NCI-H2171 treated with DMSO at 0.1 percent for 48 hours (cell line): ENCODE measurements around the gene FAM50B.
"Not testable (repeated sequence)": the region's sequence is repeated elsewhere in the genome, so short reads cannot be mapped to it uniquely, and the experiment has no call there.

ENCODE experiments used
- DNase-seq: peaks from one replicate; lab custom pipeline; 2025; lab: John Stamatoyannopoulos, UW

FAM50B gene

DNA sequence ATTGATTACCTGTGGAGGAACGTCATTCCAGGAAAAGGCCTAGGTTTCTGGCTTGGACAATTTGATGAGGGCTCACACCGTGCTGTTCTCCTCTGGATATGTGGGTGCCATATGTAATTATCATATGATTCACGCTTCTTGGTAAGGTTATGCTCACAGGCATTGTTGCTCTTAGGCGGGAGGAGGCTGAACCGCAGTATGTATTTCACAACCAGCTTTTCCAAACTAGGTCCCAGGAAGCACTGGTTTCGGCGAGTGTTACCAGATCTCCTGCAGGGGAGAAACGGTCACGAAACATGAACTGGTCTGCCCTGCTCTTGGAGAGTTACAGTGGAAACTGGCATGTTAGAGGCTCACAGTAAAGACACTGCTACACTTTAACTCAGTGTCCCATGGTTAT lies 793 bp upstream of the FAM50B start:
- DNase-seq: no peak

DNA sequence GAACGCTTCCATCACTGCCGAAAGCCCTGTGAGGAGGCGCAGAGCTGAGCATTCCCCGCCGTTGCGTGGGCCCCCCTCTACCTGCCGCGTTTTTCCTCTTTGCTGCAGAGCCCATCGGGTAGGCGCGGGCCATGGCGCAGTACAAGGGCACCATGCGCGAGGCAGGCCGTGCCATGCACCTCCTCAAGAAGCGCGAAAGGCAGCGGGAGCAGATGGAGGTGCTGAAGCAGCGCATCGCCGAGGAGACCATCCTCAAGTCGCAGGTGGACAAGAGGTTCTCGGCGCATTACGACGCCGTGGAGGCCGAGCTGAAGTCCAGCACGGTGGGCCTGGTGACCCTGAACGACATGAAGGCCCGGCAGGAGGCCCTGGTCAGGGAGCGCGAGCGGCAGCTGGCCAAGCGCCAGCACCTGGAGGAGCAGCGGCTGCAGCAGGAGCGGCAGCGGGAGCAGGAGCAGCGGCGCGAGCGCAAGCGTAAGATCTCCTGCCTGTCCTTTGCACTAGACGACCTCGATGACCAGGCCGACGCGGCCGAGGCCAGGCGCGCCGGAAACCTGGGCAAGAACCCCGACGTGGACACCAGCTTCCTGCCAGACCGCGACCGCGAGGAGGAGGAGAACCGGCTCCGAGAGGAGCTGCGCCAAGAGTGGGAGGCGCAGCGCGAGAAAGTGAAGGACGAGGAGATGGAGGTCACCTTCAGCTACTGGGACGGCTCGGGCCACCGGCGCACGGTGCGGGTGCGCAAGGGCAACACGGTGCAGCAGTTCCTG lies 693 bp downstream of the FAM50B start:
- peak; percentile 44 for DNase-seq

DNA sequence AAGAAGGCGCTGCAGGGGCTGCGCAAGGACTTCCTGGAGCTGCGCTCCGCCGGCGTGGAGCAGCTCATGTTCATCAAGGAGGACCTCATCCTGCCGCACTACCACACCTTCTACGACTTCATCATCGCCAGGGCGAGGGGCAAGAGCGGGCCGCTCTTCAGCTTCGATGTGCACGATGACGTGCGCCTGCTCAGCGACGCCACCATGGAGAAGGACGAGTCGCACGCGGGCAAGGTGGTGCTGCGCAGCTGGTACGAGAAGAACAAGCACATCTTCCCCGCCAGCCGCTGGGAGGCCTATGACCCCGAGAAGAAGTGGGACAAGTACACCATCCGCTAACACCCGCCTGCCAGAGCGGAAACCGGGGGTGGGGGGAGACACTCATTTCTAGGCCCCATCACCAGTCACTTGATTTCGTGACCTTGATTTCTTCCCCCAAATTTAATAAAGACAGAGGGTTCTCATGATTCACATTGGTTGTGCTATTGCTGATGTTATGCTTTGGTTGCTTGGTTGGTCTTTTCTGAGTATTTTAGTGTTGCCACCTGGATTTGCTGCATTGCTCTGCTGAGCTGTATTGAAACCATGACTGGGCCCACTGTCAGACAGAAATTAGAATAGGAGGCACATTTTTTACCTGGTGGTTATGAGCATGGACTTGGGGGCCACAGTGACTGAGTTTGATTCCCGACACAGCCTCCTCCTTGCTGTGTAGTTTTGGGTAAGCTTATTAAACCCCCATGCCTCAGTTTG lies 1.5 kb downstream of the FAM50B start:
- no peak for DNase-seq

DNA sequence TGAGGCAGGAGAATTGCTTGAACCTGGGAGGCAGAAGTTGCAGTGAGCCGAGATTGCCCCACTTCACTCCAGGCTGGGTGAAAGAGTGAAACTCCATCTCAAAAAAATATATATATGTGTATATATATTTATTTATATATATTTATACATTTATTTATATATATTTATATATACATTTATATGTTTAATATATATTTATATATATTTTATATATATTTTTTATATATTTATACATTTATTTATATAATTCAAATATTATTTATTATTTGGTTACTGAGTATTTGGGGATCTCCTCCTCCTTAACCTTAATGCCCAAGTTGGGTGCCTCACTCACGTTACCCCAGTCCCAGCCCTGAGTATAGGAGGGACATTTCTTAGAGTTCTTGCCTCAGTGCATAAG lies 2.7 kb downstream of the FAM50B start:
- no peak for DNase-seq

DNA sequence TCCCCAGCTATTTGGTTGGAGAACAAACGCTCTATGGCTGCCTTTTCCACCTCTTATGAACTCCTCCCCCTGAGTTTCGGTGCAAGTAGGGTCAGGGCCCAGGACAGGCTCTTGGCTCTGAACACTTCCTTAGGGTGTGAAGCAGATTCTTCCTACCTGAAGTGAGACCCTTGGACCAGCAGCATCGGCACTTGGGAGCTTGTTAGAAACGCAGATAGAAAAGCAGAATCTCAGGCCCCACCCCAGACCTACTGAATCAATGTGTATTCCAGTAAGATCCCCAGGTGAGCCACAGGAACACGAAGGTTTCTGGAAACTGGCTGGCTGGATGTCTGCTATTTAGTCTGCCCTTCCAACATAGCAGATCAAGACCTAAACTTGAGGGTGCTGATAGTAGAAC lies 3.2 kb downstream of the FAM50B start:
- no peak for DNase-seq

DNA sequence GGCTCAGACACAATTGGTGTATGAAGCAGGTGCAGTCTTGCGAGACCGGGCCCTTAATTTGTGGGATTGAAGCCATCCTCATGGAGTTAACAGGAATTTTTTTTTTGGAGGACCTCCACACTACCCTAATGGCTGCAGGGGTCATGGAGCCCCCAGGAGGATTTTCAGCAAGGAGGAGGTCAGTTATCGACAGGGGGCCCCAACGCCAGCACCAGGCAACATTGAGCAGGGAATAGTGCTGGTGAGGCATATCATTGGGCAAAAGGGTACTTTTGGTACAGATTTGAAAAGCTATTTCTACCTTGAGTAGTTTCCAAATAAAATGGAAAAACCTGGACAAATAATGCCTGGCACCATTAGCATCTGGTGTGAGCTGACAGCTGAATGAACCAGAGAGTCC lies 6.7 kb downstream of the FAM50B start:
- DNase-seq: no peak

DNA sequence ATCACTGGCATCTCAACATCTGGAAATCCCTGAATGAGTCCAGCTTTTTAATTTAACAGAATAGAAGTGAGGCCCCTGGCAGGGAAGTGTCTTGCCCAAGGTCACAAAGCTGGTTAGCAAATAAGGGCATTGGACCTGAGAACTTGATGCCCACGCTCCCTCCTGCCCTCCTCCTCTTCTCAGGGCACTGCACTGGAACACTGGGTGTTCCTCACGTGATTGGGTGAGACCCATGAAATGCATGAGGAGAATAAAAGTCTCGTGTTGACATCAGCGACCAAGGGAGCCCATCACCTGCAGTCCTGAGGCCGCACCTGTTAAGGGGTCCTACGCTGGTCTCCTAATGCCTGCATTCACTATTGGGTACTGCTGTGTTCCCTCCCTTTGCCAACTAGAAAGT lies 7.4 kb downstream of the FAM50B start:
- no peak for DNase-seq

DNA sequence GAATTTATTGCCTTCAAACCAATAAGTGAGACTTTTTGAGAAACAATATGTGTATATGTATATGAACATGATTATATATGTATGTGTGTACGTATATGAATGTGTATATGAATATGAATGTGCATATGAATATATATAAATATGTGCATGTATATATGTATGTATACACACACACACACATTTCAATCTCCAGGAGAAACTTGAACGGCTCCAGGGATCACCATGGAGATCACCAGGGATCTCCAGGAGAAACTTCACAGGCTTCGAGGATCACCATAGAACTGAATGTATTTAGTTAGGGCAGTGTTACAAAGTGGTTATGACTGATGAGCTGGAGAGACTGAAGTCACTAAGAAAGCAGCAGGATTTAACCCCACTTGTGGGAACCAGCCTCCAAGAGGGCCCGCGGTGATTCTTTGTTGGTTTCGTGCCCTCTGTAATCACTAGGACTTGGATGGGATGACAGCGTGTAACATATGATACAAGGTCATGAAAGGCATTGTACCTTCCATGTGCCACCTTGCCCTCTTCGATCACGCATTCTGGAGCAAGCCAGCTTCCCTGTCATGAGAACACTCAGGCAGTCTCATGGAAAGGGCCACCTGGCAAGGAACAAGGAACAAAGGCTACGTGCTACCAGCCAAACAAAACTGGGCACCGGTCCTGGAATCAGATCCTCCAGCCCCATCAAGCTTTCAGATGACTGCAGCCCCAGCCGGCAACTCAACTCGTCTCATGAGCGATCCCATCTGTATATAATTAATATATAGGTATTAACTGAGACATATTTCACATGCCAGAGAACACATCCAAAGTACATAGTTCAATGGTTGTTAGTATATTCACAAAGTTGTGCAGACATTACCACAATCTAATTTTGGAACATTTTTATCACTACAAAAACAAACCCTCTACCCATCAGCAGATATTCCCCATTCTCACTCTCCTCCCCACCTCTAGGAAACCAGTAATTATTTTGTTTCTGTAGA lies 8.6 kb downstream of the FAM50B start:
- no peak for DNase-seq

DNA sequence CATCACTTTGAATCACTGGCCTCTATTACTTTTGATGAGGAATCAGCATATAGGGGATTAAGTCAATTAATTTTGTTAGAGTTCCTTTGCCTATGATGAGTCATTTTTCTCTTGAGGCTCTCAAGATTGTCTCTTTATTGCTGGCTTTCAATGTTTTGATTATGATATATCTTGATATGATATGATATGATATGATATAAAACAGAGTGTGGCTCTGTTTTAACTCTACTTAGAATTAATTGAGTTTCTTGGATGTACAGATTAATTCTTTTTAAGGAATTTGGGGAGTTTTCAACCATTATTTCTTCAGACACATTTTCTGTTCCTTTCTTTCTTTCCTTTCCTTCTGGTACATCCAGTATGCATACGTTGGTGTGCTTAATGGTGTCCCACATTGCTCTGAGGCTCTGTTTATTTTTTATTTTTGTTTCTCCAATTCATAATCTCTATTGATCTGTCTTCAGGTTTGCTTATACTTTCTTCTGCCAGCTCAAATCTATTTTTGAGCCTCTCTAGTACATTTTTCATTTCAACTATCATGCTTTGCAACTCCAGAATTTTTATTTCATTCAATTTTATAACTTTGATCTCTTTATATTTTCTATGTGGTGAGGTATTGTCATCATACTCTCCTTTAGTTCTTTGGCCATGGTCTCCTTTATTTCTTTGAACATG lies 10.8 kb downstream of the FAM50B start:
- DNase-seq: no peak

DNA sequence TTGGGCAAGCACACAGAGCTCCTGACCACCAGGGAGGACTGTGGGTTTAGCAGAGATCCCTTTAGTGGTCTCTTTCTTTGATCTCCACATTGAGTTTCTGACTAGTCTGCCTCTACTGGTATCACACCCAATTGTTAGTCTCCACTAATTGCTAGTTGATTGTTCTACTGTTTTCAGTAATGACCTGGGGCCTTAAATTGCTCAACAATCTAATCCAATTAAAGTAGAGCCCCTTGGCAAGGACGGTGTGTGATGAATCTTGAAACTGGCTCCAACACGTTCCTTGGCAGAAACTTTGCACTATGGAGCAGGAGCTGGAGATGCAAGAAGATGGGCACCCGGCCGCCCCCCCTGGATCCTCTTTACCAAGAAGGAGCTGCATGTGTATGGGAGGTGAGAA lies 12.3 kb downstream of the FAM50B start:
- DNase-seq: no peak

DNA sequence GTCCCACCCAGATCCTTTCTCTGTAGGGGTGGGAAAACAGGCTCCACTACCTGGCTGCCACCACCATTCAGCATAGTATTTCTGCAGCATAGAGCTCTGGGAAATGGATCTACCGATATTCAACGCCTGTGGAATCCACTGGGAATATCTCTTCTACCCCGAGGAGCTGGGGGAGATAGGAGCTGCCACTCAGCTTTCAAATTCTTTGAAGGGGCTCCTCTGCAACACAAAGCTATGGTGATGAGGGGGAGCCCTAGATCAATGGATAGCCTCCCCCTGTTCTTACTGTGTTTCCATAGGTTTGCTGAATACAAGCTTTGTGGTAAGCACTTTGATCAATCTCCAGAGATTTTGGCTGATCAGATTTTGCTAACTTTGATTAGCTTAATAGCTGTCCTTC lies 12.9 kb downstream of the FAM50B start:
- no peak for DNase-seq

DNA sequence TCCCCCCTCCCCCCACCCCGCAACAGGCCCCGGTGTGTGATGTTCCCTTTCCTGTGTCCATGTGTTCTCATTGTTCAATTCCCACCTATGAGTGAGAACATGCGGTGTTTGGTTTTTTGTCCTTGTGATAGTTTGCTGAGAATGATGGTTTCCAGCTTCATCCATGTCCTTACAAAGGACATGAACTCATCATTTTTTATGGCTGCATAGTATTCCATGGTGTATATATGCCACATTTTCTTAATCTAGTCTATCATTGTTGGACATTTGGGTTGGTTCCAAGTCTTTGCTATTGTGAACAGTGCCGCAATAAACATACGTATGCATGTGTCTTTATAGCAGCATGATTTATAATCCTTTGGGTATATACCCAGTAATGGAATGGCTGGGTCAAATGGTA lies 14.1 kb downstream of the FAM50B start:
- DNase-seq: not testable (repeated sequence)

DNA sequence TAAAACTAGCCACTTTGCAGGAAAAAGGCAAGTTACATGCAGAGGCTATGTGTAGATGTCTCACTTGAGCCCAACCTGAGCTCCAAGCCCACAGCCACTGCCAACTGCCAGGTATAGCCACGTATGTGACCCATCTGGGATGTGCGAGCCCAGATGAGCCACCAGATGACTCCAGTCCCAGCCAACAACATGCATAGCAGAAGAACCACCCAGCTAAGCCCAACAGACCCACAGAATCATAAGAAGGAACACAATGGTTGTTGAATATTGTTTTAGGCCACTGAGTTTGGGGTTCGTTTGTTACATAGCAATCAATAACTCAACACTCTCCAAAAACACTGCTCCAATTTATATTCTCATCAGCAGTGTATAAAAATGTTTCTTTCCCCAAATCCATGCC lies 16.3 kb downstream of the FAM50B start:
- no peak for DNase-seq

DNA sequence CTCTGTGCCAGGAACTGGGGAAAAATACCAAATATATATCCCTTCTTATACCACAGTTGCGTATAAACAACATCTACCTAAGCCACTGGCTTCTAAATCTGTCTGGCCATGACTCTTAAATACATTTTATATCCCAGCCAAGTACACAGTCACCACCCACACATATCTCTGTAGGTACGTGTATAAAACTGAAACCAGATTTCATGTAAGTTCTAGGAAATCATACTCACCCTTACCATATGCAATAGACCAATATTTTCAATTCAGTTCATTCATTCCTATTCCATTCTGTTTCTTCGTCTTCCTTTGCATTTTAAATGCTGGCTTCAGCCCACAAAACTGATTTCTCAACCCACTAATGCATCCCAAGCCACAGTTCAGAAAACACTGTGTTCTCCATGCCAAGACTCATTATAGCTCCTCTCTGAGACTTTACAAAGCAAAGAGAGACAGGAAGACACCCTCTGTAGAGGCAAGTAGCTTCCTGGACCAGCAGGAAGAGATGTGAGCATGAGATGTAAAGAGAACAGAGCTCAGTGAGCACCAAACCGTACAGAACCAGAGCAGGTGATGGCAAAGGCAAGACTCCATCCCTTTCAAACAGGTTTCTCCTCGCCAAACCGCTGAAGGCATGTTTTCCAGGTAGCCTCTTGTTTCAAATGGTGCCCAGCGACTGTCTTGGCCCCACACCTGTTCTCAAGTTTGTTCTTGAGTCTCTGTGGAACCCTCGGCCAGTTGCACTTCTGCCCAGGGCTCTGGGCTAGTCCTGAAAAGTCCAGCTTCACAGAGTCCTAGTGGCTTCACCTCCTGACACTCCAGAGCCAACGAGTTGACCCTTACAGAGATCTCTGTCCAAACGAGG lies 18.7 kb downstream of the FAM50B start:
- DNase-seq: no peak

DNA sequence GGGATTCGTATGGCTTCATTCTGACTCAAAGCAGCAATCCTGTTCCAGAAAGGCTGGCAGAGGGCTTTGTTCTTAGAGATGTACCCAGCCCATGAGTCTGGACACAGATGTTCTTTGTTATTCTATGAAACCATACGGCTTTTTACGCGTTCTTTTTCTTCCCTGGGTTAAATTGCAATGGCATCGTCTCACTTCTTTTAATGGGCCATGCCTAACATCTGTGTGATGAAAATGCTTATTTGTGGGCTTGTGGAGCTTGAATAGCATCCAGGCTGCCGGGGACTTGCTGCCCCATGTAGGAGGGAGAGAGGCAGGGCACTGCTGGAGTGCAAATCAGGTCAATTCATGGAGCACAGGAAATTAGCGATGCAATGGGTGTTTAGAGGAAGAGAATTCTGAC lies 19.4 kb downstream of the FAM50B start:
- peak; percentile 73 for DNase-seq

DNA sequence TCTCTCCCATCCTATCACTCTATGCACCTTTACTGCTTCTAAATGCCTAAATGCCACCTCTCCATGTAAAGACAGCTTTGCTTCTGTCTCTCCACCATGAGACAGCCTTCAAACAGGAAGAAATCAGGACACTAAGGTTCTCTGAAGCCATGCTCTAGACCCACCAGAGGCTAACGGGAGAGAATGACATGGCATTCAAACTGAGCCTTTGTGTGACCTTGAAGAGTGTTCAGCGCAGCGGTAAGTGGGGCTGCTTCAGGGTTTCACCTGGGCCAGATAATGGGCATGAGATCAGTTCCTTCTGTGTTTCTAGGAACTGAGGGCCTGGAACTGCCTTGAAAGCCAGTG lies 20.1 kb downstream of the FAM50B start:
- no peak for DNase-seq

DNA sequence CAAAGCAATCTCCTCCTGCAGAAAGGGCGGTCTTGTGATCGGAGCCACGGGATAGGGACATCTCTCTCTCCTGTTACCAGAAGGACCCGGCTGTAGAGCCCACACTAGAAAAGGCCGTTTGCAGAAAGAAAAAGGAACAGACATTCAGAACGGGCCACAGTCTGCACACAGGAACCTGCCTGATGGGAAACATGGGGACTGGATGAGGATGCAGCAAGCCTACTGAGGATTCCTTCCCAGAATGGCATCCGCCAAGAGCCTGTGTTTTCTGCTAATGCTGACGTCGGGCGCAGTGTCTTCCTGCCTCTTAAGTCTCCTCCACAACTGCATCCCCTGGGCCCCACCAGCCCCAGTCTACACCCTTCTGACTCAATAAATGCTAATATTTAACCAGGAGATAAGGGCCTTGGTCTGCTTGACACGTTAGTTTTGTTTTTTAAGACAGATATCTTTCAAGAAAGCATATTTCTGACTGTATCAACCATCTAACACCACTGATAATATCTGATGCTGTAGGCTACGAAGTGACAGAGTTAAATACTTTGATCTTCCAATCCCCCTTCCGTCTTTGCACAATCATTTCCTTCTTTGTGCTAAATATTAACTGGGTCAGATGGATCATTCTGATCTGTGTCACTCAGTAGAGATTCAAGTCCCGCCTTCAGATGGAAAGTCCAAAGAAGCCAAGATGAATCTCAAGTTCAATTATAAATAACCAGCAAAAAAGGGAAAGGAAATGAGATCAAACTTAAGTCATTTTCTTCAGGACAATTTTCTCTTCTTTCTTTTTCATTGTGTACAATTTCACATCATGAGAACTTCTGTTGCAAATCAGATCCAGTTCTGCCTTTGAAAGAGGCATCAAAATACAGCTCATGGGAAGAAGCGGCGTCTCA lies 20.7 kb downstream of the FAM50B start:
- DNase-seq: no peak

DNA sequence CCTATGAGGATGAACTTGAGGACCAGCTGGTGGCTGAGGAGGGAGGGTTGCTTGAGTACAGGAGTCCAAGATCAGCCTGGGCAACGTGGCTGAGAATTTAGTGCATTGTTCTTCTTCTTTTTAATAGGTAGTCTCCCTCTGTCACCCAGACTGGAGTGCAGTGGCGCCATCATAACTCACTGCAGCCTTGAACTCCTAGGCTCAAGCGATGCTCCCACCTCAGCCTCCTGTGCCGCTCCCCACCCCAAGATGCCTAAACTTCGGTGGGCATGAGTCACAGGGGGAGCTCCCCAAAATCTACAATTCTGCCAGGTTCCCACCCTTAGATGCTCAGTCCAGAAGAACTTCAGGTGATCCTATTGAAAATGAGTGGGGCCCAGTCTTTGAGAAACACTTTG lies 21.4 kb downstream of the FAM50B start:
- no peak for DNase-seq

DNA sequence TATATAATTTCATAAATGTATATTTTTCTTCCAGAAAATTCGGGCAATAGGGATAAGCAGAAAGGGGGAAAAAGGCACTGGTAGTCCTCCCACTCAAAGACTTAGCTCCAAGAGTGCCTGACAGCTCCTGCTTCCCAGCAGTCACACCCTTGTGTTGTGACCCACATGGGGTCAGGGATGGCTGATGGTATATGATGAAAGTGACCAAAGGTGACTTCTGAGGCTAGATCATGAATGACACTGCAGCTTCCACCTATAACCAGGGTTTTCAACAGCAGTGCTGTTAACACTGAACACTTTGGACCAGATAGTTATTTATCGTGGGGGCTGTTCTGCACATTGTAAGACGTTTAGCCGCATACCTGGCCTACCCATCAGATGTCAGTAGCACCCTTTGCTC lies 22.3 kb downstream of the FAM50B start:
- DNase-seq: no peak

DNA sequence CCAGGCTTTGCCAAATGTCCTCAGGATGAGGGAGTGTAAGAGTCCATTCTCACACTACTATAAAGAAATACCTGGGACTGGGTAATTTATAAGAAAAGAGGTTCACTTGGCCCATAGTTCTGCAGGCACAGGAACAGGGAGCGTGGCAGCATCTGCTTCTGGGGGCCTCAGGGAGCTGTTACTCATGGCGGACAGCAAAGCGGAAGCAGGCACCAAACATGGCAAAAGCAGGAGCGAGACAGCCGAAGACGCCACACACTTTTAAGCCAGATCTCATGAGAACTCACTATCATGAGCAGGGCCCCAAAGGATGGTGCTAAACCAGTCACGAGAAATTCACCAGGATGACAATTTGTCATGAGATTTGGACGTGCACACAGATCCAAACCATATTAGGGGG lies 22.8 kb downstream of the FAM50B start:
- no peak for DNase-seq
